K562 (cell line): ENCODE results near the gene MTERF2. TPM values are rescaled to one million over a fixed set of nuclear protein-coding genes. Genes with fewer than 3 reads are reported as not detected.

Source experiments
- ATAC-seq: fragments of 200-7000 bp; cut with Tn5 transposase; 3 replicates; pipeline ENCODE4 v1.9.1; 2020; ENCODE audit warnings: moderate library complexity
- BruUV-seq: library from RNA; stranded (reverse); fragments of 400-500 nt; replicated peaks from 2 replicates; lab custom pipeline; 2021; lab: Mats Ljungman, UMichigan
- CTCF ChIA-PET: fragments of 300-600 bp; formaldehyde crosslinking; extraction: SDS; loops from one replicate; lab custom pipeline; 2021; ENCODE audit warnings: low intra/inter-chr PET ratio; lab: Yijun Ruan, JAX
- POLR2A ChIA-PET: fragments of 300-600, 350-650 bp; sonication (Branson Sonifier 250); formaldehyde crosslinking; extraction: SDS; loops from one replicate; lab custom pipeline; 2021; ENCODE audit warnings: antibody characterized with exemption, inconsistent platforms; lab: Yijun Ruan, JAX
- DNase-seq, 4 experiments: peaks; one replicate each; pipeline versions ENCODE4 v3.0.0 to v3.0.0-alpha.2; 2011 to 2018; ENCODE audit warnings: low spot score in 3 of 4, mixed read lengths in 3 of 4; ENCODE audit errors: extremely low read depth in 1 of 4
- FAIRE-seq: peaks from 2 replicates; lab custom pipeline; 2011; peaks lifted over from hg19 to GRCh38; lab: Jason Lieb, UNC
- H2AFZ ChIP-seq: 2 replicates; pipeline ENCODE4 v1.6.0; 2011; ENCODE audit warnings: low read depth, low read length, control low read depth, inconsistent platforms
- H3K27ac ChIP-seq: fragments of 200-600 bp; 3 replicates; pipeline ENCODE4 v1.8.0; 2011; ENCODE audit warnings: low read depth, mild to moderate bottlenecking, control low read depth, inconsistent platforms, low read length, moderate library complexity, mixed read lengths; ENCODE audit errors: extremely low read depth
- H3K27me3 ChIP-seq, 2 experiments: fragments of 300-600 bp in 1 of 2; 2 replicates in 1 of 2; 3 replicates in 1 of 2; pipeline versions ENCODE4 v1.6.0 to v1.8.0; 2011; ENCODE audit warnings: inconsistent platforms in 2 of 2, low read length in 2 of 2, mild to moderate bottlenecking in 1 of 2, mixed read lengths in 1 of 2, moderate library complexity in 1 of 2; ENCODE audit not compliant: control insufficient read depth in 2 of 2, insufficient read depth in 2 of 2
- H3K36me3 ChIP-seq: fragments of 300-600 bp; 3 replicates; pipeline ENCODE4 v1.8.0; 2011; ENCODE audit warnings: mild to moderate bottlenecking, low read length, inconsistent platforms; ENCODE audit not compliant: control insufficient read depth, insufficient read depth
- H3K4me1 ChIP-seq, 2 experiments: fragments of 200-600 bp in 1 of 2; replicated peaks in 1 of 2; 2 replicates in 1 of 2; 3 replicates in 1 of 2; pipeline versions ENCODE4 v1.5.1 to v1.8.0; 2011; ENCODE audit warnings: inconsistent platforms in 2 of 2, low read length in 2 of 2, mild to moderate bottlenecking in 1 of 2, mixed read lengths in 1 of 2, moderate library complexity in 1 of 2; ENCODE audit not compliant: control insufficient read depth in 2 of 2, insufficient read depth in 2 of 2
- H3K4me2 ChIP-seq: 2 replicates; pipeline ENCODE4 v1.6.1; 2011; ENCODE audit warnings: low read length, control low read depth, inconsistent platforms, mixed read lengths; ENCODE audit not compliant: insufficient read depth
- H3K4me3 ChIP-seq: fragments of 200-600 bp; sonication (generic), shearing (Covaris generic); 2 replicates; pipeline ENCODE4 v1.5.1; 2016; ENCODE audit warnings: control low read depth, inconsistent platforms
- H3K79me2 ChIP-seq: fragments of 200-600 bp; 3 replicates; pipeline ENCODE4 v1.8.0; 2011; ENCODE audit warnings: low read length, inconsistent platforms; ENCODE audit not compliant: control insufficient read depth, insufficient read depth
- H3K9ac ChIP-seq, 2 experiments: 2 replicates each; pipeline versions ENCODE4 v1.6.0 to v1.6.1; 2011; ENCODE audit warnings: low read depth in 2 of 2, low read length in 2 of 2, control low read depth in 1 of 2, inconsistent platforms in 1 of 2, mild to moderate bottlenecking in 1 of 2, mixed read lengths in 1 of 2; ENCODE audit not compliant: insufficient read depth in 1 of 2
- H3K9me1 ChIP-seq: one replicate; pipeline ENCODE4 v1.6.0; 2011; ENCODE audit warnings: inconsistent platforms, mild to moderate bottlenecking, low read length, moderate library complexity; ENCODE audit not compliant: control insufficient read depth, insufficient read depth
- H3K9me3 ChIP-seq: replicated peaks from 2 replicates; pipeline ENCODE4 v1.5.1; 2011; ENCODE audit warnings: low read depth, low read length, inconsistent platforms; ENCODE audit not compliant: control insufficient read depth, insufficient read depth
- H4K20me1 ChIP-seq: replicated peaks from 2 replicates; pipeline ENCODE4 v1.6.1; 2011; ENCODE audit warnings: low read length, inconsistent platforms, mixed read lengths; ENCODE audit not compliant: control insufficient read depth, insufficient read depth
- E2F3 ChIP-seq: fragments of 250-450 bp; sonication (Bioruptor Pico); IDR thresholded peaks from 2 replicates; pipeline ENCODE4 v1.4.0; 2020; ENCODE audit warnings: mild to moderate bottlenecking
- ETV5 ChIP-seq: sonication (generic); formaldehyde crosslinking; IDR thresholded peaks from 2 replicates; pipeline ENCODE4 v1.4.0; 2020; ENCODE audit warnings: low read depth, mild to moderate bottlenecking, missing genetic modification reagents
- XRCC3 ChIP-seq: fragments of 450-650 bp; IDR thresholded peaks from 2 replicates; pipeline ENCODE4 v1.6.1; 2017; ENCODE audit warnings: mild to moderate bottlenecking, moderate library complexity
- ZNF41 ChIP-seq: fragments of 250-450 bp; sonication (Bioruptor Pico); conservative IDR thresholded peaks from 2 replicates; pipeline ENCODE4 v1.4.0; 2020; ENCODE audit warnings: mild to moderate bottlenecking
- ZNF57 ChIP-seq: fragments of 450-650 bp; formaldehyde crosslinking; IDR thresholded peaks from 2 replicates; pipeline ENCODE4 v1.4.0; 2020; ENCODE audit warnings: mild to moderate bottlenecking, moderate library complexity
- WGBS: fragments of 100-300 bp; shearing (Covaris generic); methylation state at CpG from one replicate; pipeline ENCODE4 v1.1.6; 2016; ENCODE audit warnings: low coverage, mixed read lengths; ENCODE audit not compliant: insufficient coverage; ENCODE audit errors: missing lambda C conversion rate; 5-methylcytosine and 5-hydroxymethylcytosine counted together
- in situ Hi-C: fragments of 300-500 bp; cut with MboI; formaldehyde crosslinking; loops from 4 replicates; pipeline ENCODE4 v1.15.0; 2018; ENCODE audit warnings: inconsistent platforms, mixed read lengths
- intact Hi-C: fragments of 100-400 bp; cut with micrococcal nuclease; formaldehyde crosslinking; loops from 2 replicates; pipeline ENCODE4 v1.14.2; 2022
- polyA plus RNA-seq, 8 experiments: library from polyadenylated mRNA; depleted of rRNA in 4 of 8; stranded (reverse) in 5 of 8; unstranded in 3 of 8; fragments of >200 nt; fragmentation: Nextera tagmentation in 2 of 8; fragmentation: Illumina TruSeq in 1 of 8; extraction: Ambion mirVana in 2 of 8; extraction: Trizol in 1 of 8; gene quantifications; 2 replicates each; pipeline versions ENCODE4 v1.2.1 to v1.2.3, GENCODE V29; 2011 to 2014; ENCODE audit warnings: inconsistent platforms in 1 of 8, missing spikeins in 1 of 8
- total RNA-seq, 7 experiments: library from RNA; depleted of rRNA in 6 of 7; stranded (reverse); fragments of >200 nt in 6 of 7; fragmentation: Illumina TruSeq in 2 of 7; extraction: Trizol in 2 of 7; gene quantifications; 2 replicates each; pipeline versions ENCODE4 v1.2.1 to v1.2.3, GENCODE V29; 2011 to 2021; ENCODE audit warnings: low replicate concordance in 1 of 7
- TF ChIP-seq, protein P1 (sequence below): fragments of 250-450 bp; sonication (Bioruptor Pico); IDR thresholded peaks from 2 replicates; pipeline ENCODE4 v1.4.0; 2020; ENCODE audit warnings: mild to moderate bottlenecking
- TF ChIP-seq, protein P2 (sequence below): fragments of 450-650 bp; IDR thresholded peaks from 2 replicates; pipeline ENCODE4 v1.6.1; 2016; ENCODE audit warnings: missing biosample characterization, missing genetic modification characterization
- TF ChIP-seq, protein P3 (sequence below): sonication (generic); formaldehyde crosslinking; IDR thresholded peaks from 2 replicates; pipeline ENCODE4 v1.8.0; 2023; ENCODE audit warnings: missing genetic modification reagents, mild to moderate bottlenecking, borderline replicate concordance
- TF ChIP-seq, protein P4 (sequence below): sonication (generic); formaldehyde crosslinking; IDR thresholded peaks from 2 replicates; pipeline ENCODE4 v1.8.1; 2022; ENCODE audit warnings: missing genetic modification reagents

MTERF2 gene
- total and polyA plus RNA-seq, 9 of the 15 experiments (the other 6 are each of a cell fraction or from before 2014, with no cell fraction given): 10.0 to 63.2 (median 33.2) TPM

DNA sequence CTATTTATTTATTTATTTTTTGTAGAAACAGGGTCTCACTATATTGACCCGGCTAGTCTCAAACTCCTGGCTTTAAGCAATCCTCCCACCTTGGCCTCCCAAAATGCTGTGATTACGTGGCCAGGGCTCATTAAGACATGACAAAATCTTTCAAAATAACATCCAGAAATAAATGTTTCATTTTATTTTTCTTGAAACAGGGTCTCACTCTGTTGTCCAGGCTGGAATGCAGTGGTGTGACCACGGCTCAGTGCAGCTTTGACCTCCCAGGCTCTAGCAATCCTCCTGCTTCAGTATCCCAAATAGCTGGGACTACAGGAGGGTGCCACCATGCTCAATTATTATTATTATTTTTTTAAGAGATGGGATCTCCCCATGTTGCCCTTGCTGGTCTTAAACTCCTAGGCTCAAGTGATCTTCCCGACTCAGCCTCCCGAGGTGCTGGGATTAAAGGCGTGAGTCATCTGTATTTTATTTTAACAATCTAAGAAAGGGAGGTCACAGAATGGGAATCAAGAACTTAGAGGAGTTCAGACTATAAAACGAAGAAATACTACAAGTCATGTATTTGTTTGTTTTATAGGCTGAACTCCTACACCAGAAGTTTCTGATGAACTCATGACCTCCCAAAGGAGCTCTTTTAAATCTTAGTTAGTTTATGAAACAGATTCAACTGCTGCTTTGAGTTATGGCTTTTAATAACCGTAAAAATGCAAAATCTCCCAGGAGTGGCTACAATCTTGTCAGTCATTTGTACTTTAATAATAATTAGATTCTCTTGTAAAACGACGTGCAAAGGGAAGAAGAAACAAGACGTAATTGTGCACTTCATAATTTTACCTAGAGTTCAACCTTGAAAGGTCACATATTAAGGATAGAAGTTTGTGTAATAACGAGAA, 33.3 kb downstream of the MTERF2 start:
- POLR2A ChIA-PET: interaction anchor here (1.1 to 3.5 kb wide), 4 partner anchors 9 to 26 kb away, joined by 3 to 28 read pairs (median 6); no protein-coding TSS in a partner anchor
- H3K4me3 ChIP-seq: peak overlapping the region; percentile 85
- no peaks in the 10 kb centered on the region for H3K9me3 ChIP-seq
- peak overlapping the region; percentile 87 for H3K27ac ChIP-seq
- BruUV-seq: no TSS peak
- H3K4me2 ChIP-seq: peak overlapping the region; percentile 77
- no peaks in the 10 kb centered on the region for H3K9me1 ChIP-seq
- no peaks in the 10 kb centered on the region for H4K20me1 ChIP-seq
- in situ Hi-C loops: no loop called here
- 29% methylated on average over 12 of the region's 12 CpGs for WGBS
- peaks cover 59% of the 10 kb centered on the region for H3K79me2 ChIP-seq
- H3K27me3 ChIP-seq: no peaks in the 10 kb centered on the region
- ATAC-seq: no peak
- no peak for DNase-seq
- H3K9ac ChIP-seq: peak overlapping the region; percentile 10 to 79
- H3K4me1 ChIP-seq: peaks cover 0 to 18% of the 10 kb centered on the region in 2 experiments; a peak in 3 of 5 replicates
- CTCF ChIA-PET: no interaction called here
- H3K36me3 ChIP-seq: no peaks in the 10 kb centered on the region; the same call in 2 of the 3 replicates
- intact Hi-C loops: no loop called here
- H2AFZ ChIP-seq: 0 out of 2 replicates have a peak overlapping the region, but pooled peaks have one; percentile 79
- peak; percentile 32 for FAIRE-seq
- TF ChIP-seq, protein P1, sequence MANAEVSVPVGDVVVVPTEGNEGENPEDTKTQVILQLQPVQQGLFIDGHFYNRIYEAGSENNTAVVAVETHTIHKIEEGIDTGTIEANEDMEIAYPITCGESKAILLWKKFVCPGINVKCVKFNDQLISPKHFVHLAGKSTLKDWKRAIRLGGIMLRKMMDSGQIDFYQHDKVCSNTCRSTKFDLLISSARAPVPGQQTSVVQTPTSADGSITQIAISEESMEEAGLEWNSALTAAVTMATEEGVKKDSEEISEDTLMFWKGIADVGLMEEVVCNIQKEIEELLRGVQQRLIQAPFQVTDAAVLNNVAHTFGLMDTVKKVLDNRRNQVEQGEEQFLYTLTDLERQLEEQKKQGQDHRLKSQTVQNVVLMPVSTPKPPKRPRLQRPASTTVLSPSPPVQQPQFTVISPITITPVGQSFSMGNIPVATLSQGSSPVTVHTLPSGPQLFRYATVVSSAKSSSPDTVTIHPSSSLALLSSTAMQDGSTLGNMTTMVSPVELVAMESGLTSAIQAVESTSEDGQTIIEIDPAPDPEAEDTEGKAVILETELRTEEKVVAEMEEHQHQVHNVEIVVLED: no peak
- no peak for TF ChIP-seq ZNF41 (CRISPR knock-in tag)
- TF ChIP-seq XRCC3: no peak
- TF ChIP-seq ZNF57 (CRISPR knock-in tag): no peak
- no peak for TF ChIP-seq E2F3 (CRISPR knock-in tag)
- TF ChIP-seq, protein P2, sequence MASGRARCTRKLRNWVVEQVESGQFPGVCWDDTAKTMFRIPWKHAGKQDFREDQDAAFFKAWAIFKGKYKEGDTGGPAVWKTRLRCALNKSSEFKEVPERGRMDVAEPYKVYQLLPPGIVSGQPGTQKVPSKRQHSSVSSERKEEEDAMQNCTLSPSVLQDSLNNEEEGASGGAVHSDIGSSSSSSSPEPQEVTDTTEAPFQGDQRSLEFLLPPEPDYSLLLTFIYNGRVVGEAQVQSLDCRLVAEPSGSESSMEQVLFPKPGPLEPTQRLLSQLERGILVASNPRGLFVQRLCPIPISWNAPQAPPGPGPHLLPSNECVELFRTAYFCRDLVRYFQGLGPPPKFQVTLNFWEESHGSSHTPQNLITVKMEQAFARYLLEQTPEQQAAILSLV (tag): no peak
- TF ChIP-seq, protein P3, sequence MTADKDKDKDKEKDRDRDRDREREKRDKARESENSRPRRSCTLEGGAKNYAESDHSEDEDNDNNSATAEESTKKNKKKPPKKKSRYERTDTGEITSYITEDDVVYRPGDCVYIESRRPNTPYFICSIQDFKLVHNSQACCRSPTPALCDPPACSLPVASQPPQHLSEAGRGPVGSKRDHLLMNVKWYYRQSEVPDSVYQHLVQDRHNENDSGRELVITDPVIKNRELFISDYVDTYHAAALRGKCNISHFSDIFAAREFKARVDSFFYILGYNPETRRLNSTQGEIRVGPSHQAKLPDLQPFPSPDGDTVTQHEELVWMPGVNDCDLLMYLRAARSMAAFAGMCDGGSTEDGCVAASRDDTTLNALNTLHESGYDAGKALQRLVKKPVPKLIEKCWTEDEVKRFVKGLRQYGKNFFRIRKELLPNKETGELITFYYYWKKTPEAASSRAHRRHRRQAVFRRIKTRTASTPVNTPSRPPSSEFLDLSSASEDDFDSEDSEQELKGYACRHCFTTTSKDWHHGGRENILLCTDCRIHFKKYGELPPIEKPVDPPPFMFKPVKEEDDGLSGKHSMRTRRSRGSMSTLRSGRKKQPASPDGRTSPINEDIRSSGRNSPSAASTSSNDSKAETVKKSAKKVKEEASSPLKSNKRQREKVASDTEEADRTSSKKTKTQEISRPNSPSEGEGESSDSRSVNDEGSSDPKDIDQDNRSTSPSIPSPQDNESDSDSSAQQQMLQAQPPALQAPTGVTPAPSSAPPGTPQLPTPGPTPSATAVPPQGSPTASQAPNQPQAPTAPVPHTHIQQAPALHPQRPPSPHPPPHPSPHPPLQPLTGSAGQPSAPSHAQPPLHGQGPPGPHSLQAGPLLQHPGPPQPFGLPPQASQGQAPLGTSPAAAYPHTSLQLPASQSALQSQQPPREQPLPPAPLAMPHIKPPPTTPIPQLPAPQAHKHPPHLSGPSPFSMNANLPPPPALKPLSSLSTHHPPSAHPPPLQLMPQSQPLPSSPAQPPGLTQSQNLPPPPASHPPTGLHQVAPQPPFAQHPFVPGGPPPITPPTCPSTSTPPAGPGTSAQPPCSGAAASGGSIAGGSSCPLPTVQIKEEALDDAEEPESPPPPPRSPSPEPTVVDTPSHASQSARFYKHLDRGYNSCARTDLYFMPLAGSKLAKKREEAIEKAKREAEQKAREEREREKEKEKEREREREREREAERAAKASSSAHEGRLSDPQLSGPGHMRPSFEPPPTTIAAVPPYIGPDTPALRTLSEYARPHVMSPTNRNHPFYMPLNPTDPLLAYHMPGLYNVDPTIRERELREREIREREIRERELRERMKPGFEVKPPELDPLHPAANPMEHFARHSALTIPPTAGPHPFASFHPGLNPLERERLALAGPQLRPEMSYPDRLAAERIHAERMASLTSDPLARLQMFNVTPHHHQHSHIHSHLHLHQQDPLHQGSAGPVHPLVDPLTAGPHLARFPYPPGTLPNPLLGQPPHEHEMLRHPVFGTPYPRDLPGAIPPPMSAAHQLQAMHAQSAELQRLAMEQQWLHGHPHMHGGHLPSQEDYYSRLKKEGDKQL: no peak
- TF ChIP-seq ETV5 (CRISPR knock-in tag): no peak
- TF ChIP-seq, protein P4, sequence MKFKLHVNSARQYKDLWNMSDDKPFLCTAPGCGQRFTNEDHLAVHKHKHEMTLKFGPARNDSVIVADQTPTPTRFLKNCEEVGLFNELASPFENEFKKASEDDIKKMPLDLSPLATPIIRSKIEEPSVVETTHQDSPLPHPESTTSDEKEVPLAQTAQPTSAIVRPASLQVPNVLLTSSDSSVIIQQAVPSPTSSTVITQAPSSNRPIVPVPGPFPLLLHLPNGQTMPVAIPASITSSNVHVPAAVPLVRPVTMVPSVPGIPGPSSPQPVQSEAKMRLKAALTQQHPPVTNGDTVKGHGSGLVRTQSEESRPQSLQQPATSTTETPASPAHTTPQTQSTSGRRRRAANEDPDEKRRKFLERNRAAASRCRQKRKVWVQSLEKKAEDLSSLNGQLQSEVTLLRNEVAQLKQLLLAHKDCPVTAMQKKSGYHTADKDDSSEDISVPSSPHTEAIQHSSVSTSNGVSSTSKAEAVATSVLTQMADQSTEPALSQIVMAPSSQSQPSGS (CRISPR knock-in tag): no peak
